Tibial artery (tissue), 4 donors: Measurements from ENCODE around the gene TFEB.

Experiments used
- DNase-seq, 2 donors: peaks; one replicate each; pipeline ENCODE4 v3.0.0-alpha.2; 2019
- H3K27ac ChIP-seq, 2 donors: fragments of 200-600 bp; sonication (generic) in 1 of 2; 1 replicate in 1 of 2; 2 replicates in 1 of 2; pipeline ENCODE4 v1.5.1; 2018 to 2019; ENCODE audit warnings: mild to moderate bottlenecking in 1 of 2
- H3K27me3 ChIP-seq, 2 donors: fragments of 200-600 bp; sonication (generic) in 1 of 2; one replicate each; pipeline versions ENCODE4 v1.5.1 to v1.6.0; 2016 to 2019
- H3K36me3 ChIP-seq, 3 donors: fragments of 200-600 bp; sonication (generic) in 2 of 3; one replicate each; pipeline ENCODE4 v1.5.1; 2016 to 2019; ENCODE audit warnings: mild to moderate bottlenecking in 2 of 3
- H3K4me1 ChIP-seq, 4 donors: fragments of 200-600 bp; sonication (generic) in 2 of 4; 1 replicate in 3 of 4; 2 replicates in 1 of 4; pipeline ENCODE4 v1.5.1; 2016 to 2019
- H3K4me3 ChIP-seq, 2 donors: fragments of 200-600 bp; sonication (generic) in 1 of 2; 1 replicate in 1 of 2; 2 replicates in 1 of 2; pipeline ENCODE4 v1.5.1; 2018 to 2019; ENCODE audit warnings: mild to moderate bottlenecking in 2 of 2
- H3K9me3 ChIP-seq, 3 donors: fragments of 200-600 bp; sonication (generic) in 1 of 3; one replicate each; pipeline ENCODE4 v1.5.1; 2016 to 2019
- CTCF ChIP-seq, 2 experiments: fragments of 200-600 bp in 1 of 2; fragments of 450-650 bp in 1 of 2; IDR thresholded peaks; one replicate each; pipeline ENCODE4 v1.5.1; 2017 to 2019; ENCODE audit warnings: antibody characterized with exemption in 2 of 2, mild to moderate bottlenecking in 1 of 2, moderate library complexity in 1 of 2
- intact Hi-C: fragments of 100-400 bp; cut with DNase I; formaldehyde crosslinking; loops from one replicate; pipeline ENCODE4 v1.15.0; 2023; ENCODE audit warnings: low total_unique reads

TFEB gene

GRCh38 chr6:41679696-41680095 is 55.7 kb downstream of the TFEB start:
- TF ChIP-seq CTCF (IDR thresholded peaks at IDR 0.05): no peak
- Histone ChIP-seq H3K4me1 (peaks cover 0 to 23% (median 16%) of the 10 kb centered on the region in 4 donors), H3K27me3 (no peaks in the 10 kb centered on the region), H3K36me3 (peaks cover 0 to 8% (median 6%) of the 10 kb centered on the region in 3 donors), H3K4me3 (no peak overlapping the region), H3K27ac (no peak overlapping the region), H3K9me3 (no peaks in the 10 kb centered on the region)
- peak in 1 of 2 donors; percentile 46 for DNase-seq
- intact Hi-C loops: no loop called here

- Histone ChIP-seq H3K4me3 (no peak overlapping the region), H3K36me3 (no peaks in the 10 kb centered on the region), H3K9me3 (no peaks in the 10 kb centered on the region), H3K27me3 (no peaks in the 10 kb centered on the region), H3K27ac (no peak overlapping the region), H3K4me1 (peaks cover 0 to 18% (median 14%) of the 10 kb centered on the region in 4 donors)
- TF ChIP-seq CTCF (IDR thresholded peaks at IDR 0.05): no peak
- intact Hi-C loops: no loop called here
- peak in 1 of 2 donors; percentile 47 for DNase-seq
These were observed 56.8 kb downstream of the TFEB start for GRCh38 chr6:41678511-41679084.

- Histone ChIP-seq H3K27me3 (peaks cover 0 to 5% of the 10 kb centered on the region in 2 donors), H3K4me1 (peaks cover 0 to 5% (median 2%) of the 10 kb centered on the region in 4 donors), H3K9me3 (no peaks in the 10 kb centered on the region), H3K4me3 (no peak overlapping the region), H3K36me3 (no peaks in the 10 kb centered on the region), H3K27ac (no peak overlapping the region)
- intact Hi-C loops: no loop called here
- DNase-seq: peak in 1 of 2 donors; percentile 44
- no peak for TF ChIP-seq CTCF (IDR thresholded peaks at IDR 0.05)
These were observed 58.1 kb downstream of the TFEB start for GRCh38 chr6:41677124-41677921.

GRCh38 chr6:41676431-41676830 is 59.0 kb downstream of the TFEB start:
- DNase-seq: peak in 1 of 2 donors; percentile 32
- TF ChIP-seq CTCF (IDR thresholded peaks at IDR 0.05): no peak
- intact Hi-C loops: no loop called here
- Histone ChIP-seq H3K9me3 (no peaks in the 10 kb centered on the region), H3K4me3 (no peak overlapping the region), H3K36me3 (no peaks in the 10 kb centered on the region), H3K27ac (no peak overlapping the region), H3K27me3 (peaks cover 0 to 5% of the 10 kb centered on the region in 2 donors), H3K4me1 (no peaks in the 10 kb centered on the region)

- no peak for TF ChIP-seq CTCF (IDR thresholded peaks at IDR 0.05)
- Histone ChIP-seq H3K27me3 (peaks cover 0 to 5% of the 10 kb centered on the region in 2 donors), H3K27ac (no peak overlapping the region), H3K4me3 (no peak overlapping the region), H3K36me3 (no peaks in the 10 kb centered on the region), H3K4me1 (no peaks in the 10 kb centered on the region), H3K9me3 (no peaks in the 10 kb centered on the region)
- DNase-seq: peak in 1 of 2 donors; percentile 13
- intact Hi-C loops: no loop called here
These were observed 59.4 kb downstream of the TFEB start for GRCh38 chr6:41675992-41676391.
